ENCODE results near the gene SRP72. TPM values are rescaled to one million over a fixed set of nuclear protein-coding genes. Genes with fewer than 3 reads are reported as not detected.

The SRP72 gene
- total and polyA plus RNA-seq, 2 of the 4 experiments (the other 2 are of a cell fraction) = 73.8 to 123 TPM

- Histone ChIP-seq H3K9me3 (ENCODE audit: control insufficient read depth, insufficient read depth, low read length) (no peaks in the 10 kb centered on the region), H2BK20ac (ENCODE audit: low read depth, low read length) (no peak overlapping the region), H3K27me3 (ENCODE audit: control insufficient read depth, insufficient read depth, low read length) (no peaks in the 10 kb centered on the region), H4K91ac (ENCODE audit: insufficient read depth, low read depth, low read length) (no peak overlapping the region), H2AFZ (replicated peaks; ENCODE audit: low read length, poor library complexity) (no peak overlapping the region), H3K9ac (ENCODE audit: low read depth, low read length) (no peak overlapping the region), H3K4me1 (ENCODE audit: control insufficient read depth, insufficient read depth, low read length) (no peaks in the 10 kb centered on the region), H3K4ac (ENCODE audit: low read depth, low read length) (no peak overlapping the region), H3K9me1 (ENCODE audit: insufficient read depth, low read length) (no peaks in the 10 kb centered on the region), H3K36me3 (ENCODE audit: control insufficient read depth, insufficient read depth, low read length) (no peaks in the 10 kb centered on the region), H2BK15ac (ENCODE audit: low read depth, low read length) (no peak overlapping the region), H3K4me2 (ENCODE audit: low read depth, low read length) (no peak overlapping the region), H2BK120ac (ENCODE audit: low read depth, low read length) (no peak overlapping the region), H3K4me3 (ENCODE audit: insufficient read depth, low read depth, low read length) (no peak overlapping the region), H2AK5ac (ENCODE audit: low read depth, low read length) (no peak overlapping the region), H3K27ac (ENCODE audit: insufficient read depth, low read length) (no peak overlapping the region), H3K23ac (ENCODE audit: low read depth, low read length) (no peak overlapping the region), H4K8ac (ENCODE audit: low read depth in 2 of 2, low read length in 2 of 2) (no peak overlapping the region), H2BK5ac (ENCODE audit: low read depth, low read length, poor library complexity, severe bottlenecking) (no peak overlapping the region), H3K18ac (ENCODE audit: low read depth, low read length) (no peak overlapping the region), H3K14ac (replicated peaks; ENCODE audit: low read depth, low read length) (no peak overlapping the region), H3K79me1 (ENCODE audit: low read depth in 1 of 2, low read length in 2 of 2) (no peaks in the 10 kb centered on the region), H4K5ac (ENCODE audit: low read depth, low read length) (no peak overlapping the region), H2AK9ac (replicated peaks; ENCODE audit: low read depth, low read length, poor library complexity) (no peak overlapping the region), H3K56ac (ENCODE audit: extremely low read depth, insufficient read depth, low read length) (no peak overlapping the region), H4K20me1 (ENCODE audit: insufficient read depth, low read length) (no peaks in the 10 kb centered on the region)
- intact Hi-C loops (cut with micrococcal nuclease) (no loop called here), dilution Hi-C loops (cut with HindIII; ENCODE audit: low sequenced_read_pairs, unreplicated experiment) (no loop called here), in situ Hi-C loops (cut with MboI; ENCODE audit: low sequenced_read_pairs) (no loop called here)
- ATAC-seq (ENCODE audit: low read depth) = no peak
- no TSS peak for BruUV-seq (replicated peaks)
- CTCF ChIA-PET = no interaction called here
- no peak for DNase-seq
- WGBS, 2 experiments (ENCODE audit: extremely low coverage in 2 of 2, insufficient read length in 1 of 2) = 100% methylated on average over 1 of the region's 1 CpG; no CpG with 5 or more reads in 1 of the 2 experiments
- TF ChIP-seq, protein P1, sequence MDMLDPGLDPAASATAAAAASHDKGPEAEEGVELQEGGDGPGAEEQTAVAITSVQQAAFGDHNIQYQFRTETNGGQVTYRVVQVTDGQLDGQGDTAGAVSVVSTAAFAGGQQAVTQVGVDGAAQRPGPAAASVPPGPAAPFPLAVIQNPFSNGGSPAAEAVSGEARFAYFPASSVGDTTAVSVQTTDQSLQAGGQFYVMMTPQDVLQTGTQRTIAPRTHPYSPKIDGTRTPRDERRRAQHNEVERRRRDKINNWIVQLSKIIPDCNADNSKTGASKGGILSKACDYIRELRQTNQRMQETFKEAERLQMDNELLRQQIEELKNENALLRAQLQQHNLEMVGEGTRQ (IDR thresholded peaks at IDR 0.05; ENCODE audit: low read depth, low read length) = no peak
- POLR2A ChIA-PET (ENCODE audit: unreplicated experiment) = no interaction called here
Observed at GRCh38 chr4:56537147-56537546, 69.7 kb downstream of the SRP72 start.

Measured in IMR-90 (cell line).